Right renal cortex interstitium (tissue), 3 donors: Measurements from ENCODE around the gene IL22RA2. TPM values are rescaled to one million over a fixed set of nuclear protein-coding genes. Genes with fewer than 3 reads are reported as not detected.

Source experiments
- DNase-seq, 3 donors: peaks; one replicate each; pipeline ENCODE4 v3.0.0-alpha.2; 2013; ENCODE audit warnings: low read depth in 3 of 3, low spot score in 2 of 3
- polyA plus RNA-seq, 3 donors: library from polyadenylated mRNA; unstranded; fragments of 120-200 nt; gene quantifications; one replicate each; pipeline ENCODE4 v1.2.1, GENCODE V29; 2013; ENCODE audit not compliant: insufficient read length in 3 of 3

Gene IL22RA2
- polyA plus RNA-seq, 3 donors = not detected

DNA sequence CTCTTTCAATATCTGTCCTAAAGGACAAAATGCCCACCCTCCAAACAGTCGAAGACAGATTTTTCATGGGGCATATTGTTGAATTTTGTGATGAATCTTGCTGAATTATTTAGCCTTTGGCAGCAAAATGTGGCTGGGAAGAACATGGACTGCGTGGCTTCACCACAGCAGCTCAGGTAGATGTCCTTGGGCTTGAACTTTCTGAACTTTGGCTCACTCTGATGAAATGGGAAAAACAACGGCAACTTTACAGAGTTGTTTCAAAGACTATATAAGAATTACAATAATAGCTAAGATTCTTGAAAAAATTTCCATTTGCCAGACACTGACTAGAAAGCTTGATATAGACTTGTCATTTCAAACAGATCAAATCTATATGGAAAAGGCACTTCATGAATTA, 75.9 kb downstream of the IL22RA2 start:
- DNase-seq = no peak

DNA sequence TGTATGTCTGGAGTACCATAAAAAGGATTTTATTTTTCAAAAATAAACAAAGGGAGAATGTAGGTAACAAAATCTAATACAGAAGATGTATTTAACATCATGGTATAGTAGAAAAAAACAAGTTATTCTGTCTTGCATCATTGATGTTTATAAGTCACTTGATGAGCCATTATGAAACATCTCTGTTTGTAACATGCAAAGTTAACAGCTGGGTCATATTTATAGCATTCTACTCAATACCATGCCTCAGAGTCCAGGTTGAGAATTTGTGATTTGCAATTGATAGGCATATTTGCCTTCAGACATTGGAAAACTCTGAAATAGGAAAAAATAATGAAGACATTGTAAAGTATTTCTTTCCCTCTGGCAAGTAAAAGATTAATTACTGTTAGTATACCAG, 76.4 kb downstream of the IL22RA2 start:
- no peak for DNase-seq

DNA sequence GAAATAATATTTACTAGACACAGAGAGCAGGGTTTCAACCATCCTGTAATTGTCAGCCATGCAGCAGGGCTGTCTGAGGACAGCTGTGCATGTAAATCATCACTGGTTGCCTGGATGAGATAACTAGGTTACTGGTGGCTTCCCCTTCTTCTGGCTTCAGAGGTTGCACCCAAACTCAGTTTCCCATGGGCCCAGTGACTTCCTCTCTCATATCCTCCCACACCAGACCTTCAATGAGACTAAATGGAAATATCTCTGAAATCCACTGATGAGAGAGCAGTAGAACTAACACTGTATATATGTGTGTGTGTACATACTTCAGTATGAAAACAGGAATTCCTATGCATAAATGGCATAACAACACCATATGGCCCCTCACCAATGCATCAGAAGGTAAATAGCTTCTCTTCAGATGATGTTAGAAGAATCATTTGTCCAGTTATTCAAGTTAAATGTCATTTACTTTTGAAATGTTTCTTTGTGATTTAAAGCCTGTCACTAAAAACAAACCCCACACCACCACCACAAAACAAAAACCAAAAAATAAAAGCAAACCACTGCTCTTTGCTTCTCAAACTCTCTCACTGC, 77.7 kb downstream of the IL22RA2 start:
- no peak for DNase-seq

DNA sequence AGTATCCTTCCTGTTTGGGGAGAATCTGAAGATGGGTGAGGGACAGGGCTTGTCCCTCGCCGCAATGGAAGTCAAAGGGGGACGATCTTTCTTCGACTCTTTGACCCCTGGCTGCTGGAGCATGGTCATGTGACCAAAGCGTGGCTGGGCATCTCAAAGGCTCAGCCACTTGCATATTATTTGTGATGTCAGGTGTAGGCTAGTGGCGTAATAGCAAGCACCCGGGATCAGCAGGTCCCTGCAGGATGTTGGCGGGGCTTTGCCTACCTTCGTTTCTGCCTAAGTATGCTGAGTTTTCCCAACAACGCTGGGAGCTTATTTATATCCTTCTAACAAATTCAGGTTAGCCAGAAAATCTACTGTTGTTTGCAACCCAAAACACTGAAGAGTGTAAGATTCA, 78.4 kb downstream of the IL22RA2 start:
- DNase-seq = no peak

DNA sequence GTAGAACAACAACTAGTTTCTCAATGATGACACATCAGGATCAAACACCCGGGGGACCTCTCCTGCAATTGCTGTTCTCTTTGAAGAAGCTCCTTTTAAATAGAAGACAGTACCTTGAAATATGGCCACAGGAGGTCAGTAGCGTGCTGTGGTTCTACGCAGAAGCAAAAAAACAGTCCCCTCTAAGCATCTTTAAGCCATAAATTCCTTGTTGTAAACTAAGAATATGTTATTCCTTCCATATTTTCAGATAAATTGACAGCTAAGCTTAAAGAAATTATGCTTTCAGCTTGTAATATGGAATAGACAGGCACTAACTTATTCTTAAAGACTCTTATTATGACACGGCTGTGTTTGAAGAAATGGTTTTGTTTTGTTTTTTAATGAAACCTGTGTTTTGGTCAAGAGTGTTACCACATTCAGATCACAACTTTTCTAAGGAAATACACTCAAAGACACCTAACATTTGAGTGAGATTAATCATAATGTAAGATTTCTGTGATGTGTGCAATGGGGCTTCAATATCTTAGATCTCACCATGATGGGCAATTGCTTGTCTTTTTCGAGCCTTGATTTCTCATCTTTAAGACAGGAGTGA, 78.9 kb downstream of the IL22RA2 start:
- peak; percentile 23 to 35 (median 29) for DNase-seq

Other genes starting within 250 kb of the IL22RA2 start
- 1 to 10 TPM; 1.4 to 1.9 (median 1.7) TPM for gene IL20RA, start 128.7 kb downstream of the IL22RA2 start, polyA plus RNA-seq
- 10 to 100 TPM; 67.9 to 71.0 (median 68.5) TPM for gene IFNGR1, start 45.7 kb upstream of the IL22RA2 start, polyA plus RNA-seq